Dendritic cell treated with granulocyte-macrophage colony-stimulating factor and Interleukin-4, amounts not matched to agents 40 ng/mL and 50 ng/mL, for 4 days (primary cell): ENCODE results near the gene CPOX.

Source experiments
- H3K27ac Mint-ChIP-seq: one replicate; pipeline ENCODE4 v1.8.0; 2022; ENCODE audit warnings: mild to moderate bottlenecking, mixed read lengths
- H3K27me3 Mint-ChIP-seq: one replicate; pipeline ENCODE4 v1.8.0; 2022; ENCODE audit warnings: mild to moderate bottlenecking, mixed read lengths
- H3K36me3 Mint-ChIP-seq: one replicate; pipeline ENCODE4 v1.8.0; 2022; ENCODE audit warnings: low read depth, mixed read lengths
- H3K4me1 Mint-ChIP-seq: one replicate; pipeline ENCODE4 v1.8.0; 2022; ENCODE audit warnings: low read depth, mixed read lengths
- H3K4me3 Mint-ChIP-seq: one replicate; pipeline ENCODE4 v1.8.0; 2022; ENCODE audit warnings: mild to moderate bottlenecking, moderate library complexity, mixed read lengths
- H3K9me3 Mint-ChIP-seq: one replicate; pipeline ENCODE4 v1.8.0; 2022; ENCODE audit warnings: mixed read lengths
- intact Hi-C: fragments of 100-400 bp; cut with micrococcal nuclease; formaldehyde crosslinking; loops from one replicate; pipeline ENCODE4 v1.15.0; 2022

CPOX gene

GRCh38 chr3:98602078-98602678 is 8.8 kb upstream of the CPOX start:
- Mint-ChIP-seq H3K27ac (no peak overlapping the region), H3K4me1 (peaks cover 30% of the 10 kb centered on the region), H3K36me3 (no peaks in the 10 kb centered on the region), H3K9me3 (no peaks in the 10 kb centered on the region), H3K27me3 (no peaks in the 10 kb centered on the region), H3K4me3 (no peak overlapping the region)
- intact Hi-C loops, result loop anchor here (1.0 to 5.0 kb wide), 2 partner anchors 130 to 210 kb away; no protein-coding TSS in a partner anchor

- H3K9me3 Mint-ChIP-seq, result no peaks in the 10 kb centered on the region
- H3K27me3 Mint-ChIP-seq, result no peaks in the 10 kb centered on the region
- H3K4me3 Mint-ChIP-seq, result no peak overlapping the region
- no peak overlapping the region for H3K27ac Mint-ChIP-seq
- no peaks in the 10 kb centered on the region for H3K36me3 Mint-ChIP-seq
- peaks cover 36% of the 10 kb centered on the region for H3K4me1 Mint-ChIP-seq
- intact Hi-C loops, result loop anchor here (5.0 kb wide), 1 partner anchor 131 kb away; no protein-coding TSS in a partner anchor
Measured at GRCh38 chr3:98601180-98601579, 7.8 kb upstream of the CPOX start.

- intact Hi-C loops, result loop anchor here (5.0 kb wide), 1 partner anchor 132 kb away; no protein-coding TSS in a partner anchor
- H3K36me3 Mint-ChIP-seq, result no peaks in the 10 kb centered on the region
- H3K27me3 Mint-ChIP-seq, result no peaks in the 10 kb centered on the region
- H3K4me1 Mint-ChIP-seq, result peaks cover 36% of the 10 kb centered on the region
- no peaks in the 10 kb centered on the region for H3K9me3 Mint-ChIP-seq
- H3K4me3 Mint-ChIP-seq, result no peak overlapping the region
- H3K27ac Mint-ChIP-seq, result no peak overlapping the region
Measured at GRCh38 chr3:98600412-98601095, 7.1 kb upstream of the CPOX start.

GRCh38 chr3:98599647-98600411 is 6.4 kb upstream of the CPOX start:
- H3K27me3 Mint-ChIP-seq, result no peaks in the 10 kb centered on the region
- peaks cover 43% of the 10 kb centered on the region for H3K4me1 Mint-ChIP-seq
- intact Hi-C loops, result loop anchor here (5.0 to 10.0 kb wide), 2 partner anchors 132 to 1215 kb away; partner anchors contain the start of gene CMSS1
- H3K36me3 Mint-ChIP-seq, result no peaks in the 10 kb centered on the region
- no peak overlapping the region for H3K4me3 Mint-ChIP-seq
- H3K27ac Mint-ChIP-seq, result no peak overlapping the region
- no peaks in the 10 kb centered on the region for H3K9me3 Mint-ChIP-seq

DNA sequence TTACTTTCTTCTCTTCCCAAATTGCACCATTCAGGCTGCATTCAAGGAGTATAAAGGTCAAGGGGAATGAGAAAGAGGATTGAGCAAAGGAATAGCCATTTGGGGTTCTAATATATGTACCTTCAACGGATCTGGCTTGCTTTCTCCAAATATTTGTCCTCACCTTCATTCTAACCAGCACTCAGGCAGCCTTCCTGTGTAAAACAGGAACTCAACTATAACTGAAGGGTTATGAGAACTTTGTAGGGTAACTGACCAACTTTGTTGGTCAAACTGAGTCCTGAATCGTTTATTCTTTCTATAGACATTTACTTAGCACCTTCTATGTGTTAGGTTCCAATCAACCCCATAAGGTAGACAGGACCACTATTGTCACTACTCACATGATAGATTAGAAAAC is 5.1 kb upstream of the CPOX start:
- Mint-ChIP-seq H3K36me3 (no peaks in the 10 kb centered on the region), H3K27ac (peak overlapping the region; percentile 49), H3K4me3 (no peak overlapping the region), H3K27me3 (no peaks in the 10 kb centered on the region), H3K4me1 (peaks cover 53% of the 10 kb centered on the region), H3K9me3 (no peaks in the 10 kb centered on the region)
- intact Hi-C loops, result loop anchor here (10.0 kb wide), 1 partner anchor 1216 kb away; the partner anchor contains the start of gene CMSS1

DNA sequence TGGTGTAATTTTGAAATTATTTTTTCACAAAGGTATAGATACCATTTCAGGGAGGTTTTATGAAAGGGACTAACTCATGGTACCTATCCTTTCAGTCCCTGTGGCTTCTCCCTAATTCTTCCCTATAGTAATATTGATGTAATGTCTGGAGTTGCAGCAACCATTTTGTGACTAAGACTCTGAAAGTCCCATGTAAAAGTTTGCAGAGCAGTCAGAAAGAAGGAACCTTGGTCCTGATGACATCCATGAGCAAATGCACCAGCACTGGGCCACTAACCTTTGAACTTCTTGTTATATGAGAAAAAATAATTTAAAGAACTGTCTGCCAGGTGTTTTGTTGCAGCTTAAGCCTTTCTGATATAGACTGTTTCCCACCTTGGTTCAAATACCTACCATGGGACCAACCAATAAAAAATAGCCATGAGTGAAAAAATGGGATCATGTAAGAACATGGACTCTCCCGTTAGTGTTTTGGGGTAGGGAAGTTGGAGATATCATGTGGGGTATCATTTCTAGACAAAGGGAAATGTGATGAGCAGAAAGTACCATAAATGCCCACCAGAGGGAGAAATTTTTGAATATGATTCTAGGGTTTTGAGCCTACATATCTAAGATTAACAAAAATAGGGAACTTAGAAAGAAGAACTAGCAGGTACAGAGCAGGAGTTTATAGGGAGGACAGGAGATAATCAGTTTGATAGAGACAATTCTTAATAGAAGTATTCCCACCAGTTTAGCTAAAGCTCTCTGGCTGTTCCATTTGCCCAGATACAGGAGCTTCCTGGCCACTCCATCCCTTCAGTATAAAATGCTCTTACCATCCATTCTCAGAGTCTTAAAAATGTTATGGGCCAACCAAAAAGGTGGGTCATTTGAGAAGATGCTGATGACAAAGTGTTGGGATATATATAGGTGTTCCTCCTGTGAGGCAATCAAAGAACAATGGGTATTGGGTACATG is 3.4 kb upstream of the CPOX start:
- Mint-ChIP-seq H3K4me3 (no peak overlapping the region), H3K27ac (no peak overlapping the region), H3K27me3 (no peaks in the 10 kb centered on the region), H3K4me1 (peaks cover 64% of the 10 kb centered on the region), H3K9me3 (no peaks in the 10 kb centered on the region), H3K36me3 (peaks cover 6% of the 10 kb centered on the region)
- intact Hi-C loops, result loop anchor here (1.0 to 10.0 kb wide), 2 partner anchors 215 to 1218 kb away; partner anchors contain the start of gene CMSS1

DNA sequence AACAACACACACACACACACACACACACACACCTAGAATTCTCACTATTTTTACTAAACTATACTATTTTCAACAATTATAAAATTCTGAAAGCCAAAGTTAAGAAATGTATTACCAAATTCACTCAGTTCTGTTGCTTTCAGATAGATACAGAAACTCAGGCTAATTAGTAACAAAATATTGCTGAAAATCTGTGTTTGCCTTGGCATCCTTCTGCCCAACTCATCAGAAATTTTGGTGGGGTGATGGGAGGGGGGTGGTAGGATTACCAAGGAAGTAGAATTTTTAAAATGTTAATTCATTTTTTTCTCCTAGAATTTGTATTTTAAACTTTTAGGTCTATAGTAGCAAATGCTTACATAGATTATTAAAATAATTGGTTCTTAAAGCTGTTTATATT is 2.7 kb upstream of the CPOX start:
- H3K36me3 Mint-ChIP-seq, result peaks cover 6% of the 10 kb centered on the region
- no peaks in the 10 kb centered on the region for H3K9me3 Mint-ChIP-seq
- H3K4me1 Mint-ChIP-seq, result peaks cover 64% of the 10 kb centered on the region
- H3K4me3 Mint-ChIP-seq, result no peak overlapping the region
- H3K27ac Mint-ChIP-seq, result no peak overlapping the region
- no peaks in the 10 kb centered on the region for H3K27me3 Mint-ChIP-seq
- intact Hi-C loops, result loop anchor here (10.0 kb wide), 1 partner anchor 1219 kb away; the partner anchor contains the start of gene CMSS1

DNA sequence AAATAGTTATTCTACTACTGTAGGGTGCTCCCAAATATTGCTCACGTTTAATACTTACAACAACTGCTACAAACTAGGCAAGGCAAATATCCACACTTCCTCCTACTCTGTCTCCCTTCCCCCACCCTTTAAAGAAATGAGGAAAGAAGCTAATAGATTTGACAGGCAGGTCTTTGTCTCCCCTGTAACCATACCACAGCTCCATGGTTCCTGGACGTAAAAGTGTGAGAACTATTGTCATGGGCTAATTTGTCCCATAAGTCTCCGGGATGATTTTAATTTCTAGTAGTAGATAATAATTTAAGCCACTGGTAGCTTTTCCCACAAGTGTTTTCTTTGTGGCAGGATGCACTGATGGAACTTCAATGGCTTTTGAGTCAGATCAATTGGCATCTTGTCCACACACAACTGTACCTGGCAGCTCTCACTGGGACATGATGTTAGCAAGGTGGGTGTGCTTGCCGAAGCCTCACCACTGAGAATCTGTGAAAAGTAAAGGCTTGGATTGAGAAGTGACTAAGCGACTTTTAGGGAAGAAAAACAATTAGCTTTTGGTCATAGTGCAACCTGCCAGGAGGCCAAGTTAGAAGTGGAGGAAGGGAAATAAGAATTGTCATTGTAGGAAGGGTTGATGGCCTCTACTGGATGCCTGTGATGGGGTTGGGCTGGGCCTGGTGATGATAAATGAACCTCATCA is 1.4 kb upstream of the CPOX start:
- intact Hi-C loops, result loop anchor here (5.0 to 10.0 kb wide), 2 partner anchors 308 to 1220 kb away; partner anchors contain the start of genes CMSS1 and DCBLD2
- Mint-ChIP-seq H3K27me3 (no peaks in the 10 kb centered on the region), H3K36me3 (peaks cover 16% of the 10 kb centered on the region), H3K9me3 (no peaks in the 10 kb centered on the region), H3K4me3 (no peak overlapping the region), H3K4me1 (peaks cover 55% of the 10 kb centered on the region), H3K27ac (peak overlapping the region; percentile 36)

DNA sequence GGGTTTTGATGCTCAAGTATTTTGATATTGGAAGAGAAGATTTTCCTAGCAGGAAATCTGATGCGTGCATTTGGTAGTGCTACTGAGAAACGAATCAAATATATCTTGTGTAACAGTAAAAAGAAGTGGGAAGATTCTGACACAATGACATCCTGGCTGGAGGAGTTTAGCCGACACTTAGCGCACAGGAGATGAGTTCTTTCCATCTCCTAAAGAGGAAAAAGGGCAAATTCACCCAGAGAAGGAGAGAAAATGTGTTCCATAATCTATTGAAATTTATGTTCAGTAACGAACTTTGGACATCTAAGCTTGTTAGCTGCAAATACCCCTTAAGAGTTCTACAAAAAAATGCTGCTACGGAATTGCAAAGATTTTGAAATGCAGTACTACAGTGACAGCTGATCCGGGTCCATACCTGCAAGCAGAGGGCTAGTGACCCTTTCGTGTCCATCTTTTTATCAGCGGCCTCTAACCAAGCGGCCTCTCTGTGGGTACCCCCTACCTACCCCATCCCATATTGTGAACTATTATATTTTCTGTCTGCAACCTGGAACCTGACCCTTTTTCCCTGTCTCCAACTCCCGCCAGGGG is 971 bp downstream of the CPOX start:
- Mint-ChIP-seq H3K36me3 (peaks cover 28% of the 10 kb centered on the region), H3K4me3 (peak overlapping the region; percentile 97), H3K9me3 (no peaks in the 10 kb centered on the region), H3K27me3 (no peaks in the 10 kb centered on the region), H3K4me1 (peaks cover 59% of the 10 kb centered on the region), H3K27ac (peak overlapping the region; percentile 82)
- intact Hi-C loops, result loop anchor here (5.0 to 10.0 kb wide), 2 partner anchors 310 to 1222 kb away; partner anchors contain the start of genes CMSS1 and DCBLD2

GRCh38 chr3:98589331-98590036 is 3.9 kb downstream of the CPOX start:
- Mint-ChIP-seq H3K9me3 (no peaks in the 10 kb centered on the region), H3K36me3 (peaks cover 37% of the 10 kb centered on the region), H3K4me1 (peaks cover 64% of the 10 kb centered on the region), H3K4me3 (no peak overlapping the region), H3K27ac (no peak overlapping the region), H3K27me3 (no peaks in the 10 kb centered on the region)
- intact Hi-C loops, result loop anchor here (5.0 to 10.0 kb wide), 2 partner anchors 313 to 1225 kb away; partner anchors contain the start of genes CMSS1 and DCBLD2

DNA sequence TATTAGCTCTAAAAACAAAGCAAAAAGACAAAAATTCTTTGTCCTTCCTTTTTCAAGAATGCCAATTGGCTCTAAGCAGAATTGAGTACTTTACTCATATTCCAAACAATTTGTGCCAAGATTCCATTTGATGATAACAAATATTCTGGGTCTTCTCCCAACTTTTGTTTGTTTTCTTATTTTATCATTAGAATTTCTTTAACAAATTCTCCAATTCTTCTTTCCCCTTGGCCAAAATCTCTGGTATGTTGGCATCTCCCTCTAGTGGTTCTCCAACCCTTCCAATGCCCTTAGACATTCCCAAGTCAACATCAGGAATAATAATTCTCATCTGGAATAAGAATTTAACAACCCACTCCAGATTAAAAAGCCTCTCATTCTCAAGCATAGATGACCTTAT is 5.3 kb downstream of the CPOX start:
- H3K9me3 Mint-ChIP-seq, result no peaks in the 10 kb centered on the region

DNA sequence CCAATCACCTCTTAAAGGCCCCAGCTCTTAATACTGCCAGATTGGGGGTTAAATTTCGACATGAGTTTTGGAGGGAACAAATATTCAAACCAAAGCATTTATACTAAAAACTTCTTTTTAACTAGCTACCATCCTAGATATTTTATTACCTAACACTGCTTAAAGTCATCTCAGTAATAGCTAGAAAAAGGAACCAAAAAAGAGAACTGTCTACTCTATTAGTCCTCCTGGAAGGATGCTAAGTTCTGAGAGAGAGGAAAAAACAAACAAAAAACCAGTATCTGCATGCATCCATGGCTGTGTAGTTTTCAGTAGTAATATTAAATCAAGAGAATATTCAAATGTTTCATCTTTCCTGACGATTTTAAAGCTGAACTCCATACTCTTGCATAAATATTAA is 5.8 kb downstream of the CPOX start:
- Mint-ChIP-seq H3K36me3 (peaks cover 48% of the 10 kb centered on the region), H3K4me3 (no peak overlapping the region), H3K27me3 (no peaks in the 10 kb centered on the region), H3K9me3 (no peaks in the 10 kb centered on the region), H3K27ac (no peak overlapping the region), H3K4me1 (peaks cover 62% of the 10 kb centered on the region)
- intact Hi-C loops, result no loop called here

More for the DNA sequence above, 5.3 kb downstream of the CPOX start:
- Mint-ChIP-seq H3K36me3 (peaks cover 48% of the 10 kb centered on the region), H3K27me3 (no peaks in the 10 kb centered on the region), H3K4me1 (peaks cover 67% of the 10 kb centered on the region), H3K4me3 (no peak overlapping the region), H3K27ac (no peak overlapping the region)
- intact Hi-C loops, result no loop called here
